Measurements from ENCODE around the gene SELENOH. TPM values are rescaled to one million over a fixed set of nuclear protein-coding genes. Genes with fewer than 3 reads are reported as not detected.

The SELENOH gene
- total RNA-seq, 1 experiment from 2014 or later, result 84.5 TPM

DNA sequence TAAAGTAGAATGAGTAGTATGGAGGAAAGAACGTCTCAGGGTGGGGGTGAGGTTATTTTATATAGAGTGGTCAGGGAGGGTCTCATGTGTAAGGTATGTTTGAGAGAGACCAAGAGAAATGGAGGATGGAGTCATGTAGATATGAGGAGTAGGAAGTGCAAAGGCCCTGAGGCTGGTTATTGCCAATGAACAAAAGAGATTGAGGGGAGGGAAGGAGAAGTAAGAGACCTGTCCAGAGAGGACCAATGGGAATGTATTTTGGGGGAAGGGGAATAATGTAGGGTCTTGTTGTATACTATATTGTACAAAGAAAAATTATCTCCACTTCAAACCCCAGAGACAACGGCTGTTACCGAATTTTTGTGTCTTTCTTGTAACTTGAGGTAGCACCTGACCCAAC, 30.1 kb downstream of the SELENOH start:
- H3K27me3 Mint-ChIP-seq (ENCODE audit: insufficient read depth, unreplicated experiment), result no peaks in the 10 kb centered on the region
- DNase-seq (ENCODE audit: unreplicated experiment), result no peak
- ChIA-PET CTCF (interaction anchor here (0.7 to 1.4 kb wide), 5 partner anchors 7 to 803 kb away, joined by 3 to 7 read pairs (median 4); partner anchors contain the start of genes BTBD18 and SELENOH), POLR2A (interaction anchor here (1.6 to 11.9 kb wide), 3 partner anchors 9 to 17 kb away, joined by 5 to 285 read pairs (median 10); partner anchors contain the start of gene CTNND1)
- intact Hi-C loops (cut with micrococcal nuclease), result no loop called here
- no peak overlapping the region for H3K27ac Mint-ChIP-seq (ENCODE audit: low read depth, unreplicated experiment)
- H3K9me3 Mint-ChIP-seq (ENCODE audit: unreplicated experiment), result no peaks in the 10 kb centered on the region
- H3K36me3 Mint-ChIP-seq (ENCODE audit: insufficient read depth, unreplicated experiment), result peaks cover 29% of the 10 kb centered on the region
- H3K4me1 Mint-ChIP-seq (ENCODE audit: insufficient read depth, unreplicated experiment), result peaks cover 46% of the 10 kb centered on the region
- TF ChIP-seq, protein P1, sequence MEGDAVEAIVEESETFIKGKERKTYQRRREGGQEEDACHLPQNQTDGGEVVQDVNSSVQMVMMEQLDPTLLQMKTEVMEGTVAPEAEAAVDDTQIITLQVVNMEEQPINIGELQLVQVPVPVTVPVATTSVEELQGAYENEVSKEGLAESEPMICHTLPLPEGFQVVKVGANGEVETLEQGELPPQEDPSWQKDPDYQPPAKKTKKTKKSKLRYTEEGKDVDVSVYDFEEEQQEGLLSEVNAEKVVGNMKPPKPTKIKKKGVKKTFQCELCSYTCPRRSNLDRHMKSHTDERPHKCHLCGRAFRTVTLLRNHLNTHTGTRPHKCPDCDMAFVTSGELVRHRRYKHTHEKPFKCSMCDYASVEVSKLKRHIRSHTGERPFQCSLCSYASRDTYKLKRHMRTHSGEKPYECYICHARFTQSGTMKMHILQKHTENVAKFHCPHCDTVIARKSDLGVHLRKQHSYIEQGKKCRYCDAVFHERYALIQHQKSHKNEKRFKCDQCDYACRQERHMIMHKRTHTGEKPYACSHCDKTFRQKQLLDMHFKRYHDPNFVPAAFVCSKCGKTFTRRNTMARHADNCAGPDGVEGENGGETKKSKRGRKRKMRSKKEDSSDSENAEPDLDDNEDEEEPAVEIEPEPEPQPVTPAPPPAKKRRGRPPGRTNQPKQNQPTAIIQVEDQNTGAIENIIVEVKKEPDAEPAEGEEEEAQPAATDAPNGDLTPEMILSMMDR (IDR thresholded peaks at IDR 0.05; ENCODE audit: unreplicated experiment), result no peak
- H3K4me3 Mint-ChIP-seq (ENCODE audit: unreplicated experiment), result no peak overlapping the region
- no TSS peak for BruUV-seq (replicated peaks)

DNA sequence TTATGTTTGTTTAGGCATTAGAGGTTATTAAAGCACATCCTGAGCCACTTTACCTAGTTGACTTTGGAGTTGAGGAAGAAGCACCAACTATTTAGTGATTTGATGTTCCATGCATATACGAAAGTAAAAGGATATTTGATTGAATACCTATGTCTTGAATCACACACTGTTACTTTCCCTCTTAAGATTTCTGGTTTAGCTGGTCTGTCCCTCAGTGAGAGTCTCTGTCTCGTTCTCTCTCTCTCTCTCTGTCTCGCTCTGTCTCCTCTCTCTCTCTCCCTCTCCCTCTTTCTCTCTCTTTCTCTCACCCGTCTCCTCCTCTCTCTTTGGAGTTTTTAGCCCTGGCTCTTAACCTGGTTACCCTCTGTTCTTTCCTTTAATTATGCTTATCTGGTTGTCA, 31.3 kb downstream of the SELENOH start:
- ChIA-PET CTCF (interaction anchor here (1.4 kb wide), 1 partner anchor 21 kb away, joined by 6 read pairs; the partner anchor contains the start of gene BTBD18), POLR2A (interaction anchor here (0.6 to 11.9 kb wide), 3 partner anchors 10 to 16 kb away, joined by 3 to 285 read pairs (median 10); partner anchors contain the start of gene CTNND1)
- Mint-ChIP-seq H3K4me1 (ENCODE audit: insufficient read depth, unreplicated experiment) (peaks cover 53% of the 10 kb centered on the region), H3K9me3 (ENCODE audit: unreplicated experiment) (no peaks in the 10 kb centered on the region), H3K27me3 (ENCODE audit: insufficient read depth, unreplicated experiment) (no peaks in the 10 kb centered on the region), H3K4me3 (ENCODE audit: unreplicated experiment) (peak overlapping the region; percentile 28), H3K36me3 (ENCODE audit: insufficient read depth, unreplicated experiment) (peaks cover 29% of the 10 kb centered on the region), H3K27ac (ENCODE audit: low read depth, unreplicated experiment) (peak overlapping the region; percentile 81)
- intact Hi-C loops (cut with micrococcal nuclease), result no loop called here
- TF ChIP-seq, protein P1 (IDR thresholded peaks at IDR 0.05; ENCODE audit: unreplicated experiment), result no peak
- no TSS peak for BruUV-seq (replicated peaks)
- no peak for DNase-seq (ENCODE audit: unreplicated experiment)

DNA sequence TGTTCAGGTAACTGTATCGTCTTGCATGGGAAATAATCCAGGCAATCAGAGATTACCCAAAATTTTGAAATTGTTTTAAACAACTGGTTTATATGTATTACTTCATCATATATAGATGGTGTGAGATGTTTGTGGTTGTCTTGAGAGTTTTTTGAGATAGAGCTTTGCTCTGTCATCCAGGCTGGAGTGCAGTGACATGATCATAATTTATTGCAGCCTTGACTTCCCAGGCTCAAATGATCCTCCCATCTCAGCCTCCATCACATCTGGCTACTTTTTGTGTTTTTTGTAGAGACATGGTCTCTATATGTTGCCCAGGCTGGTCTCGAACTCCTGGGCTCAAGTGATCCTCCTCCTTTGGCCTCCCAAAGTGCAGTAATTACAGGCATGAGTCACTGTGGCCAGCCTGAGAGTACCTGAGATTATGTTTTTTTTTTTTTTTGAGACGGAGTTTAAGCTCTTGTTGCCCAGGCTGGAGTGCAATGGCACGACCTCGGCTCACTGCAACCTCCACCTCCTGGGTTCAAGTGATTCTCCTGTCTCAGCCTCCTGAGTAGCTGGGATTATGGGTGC, 31.8 kb downstream of the SELENOH start:
- TF ChIP-seq, protein P1 (IDR thresholded peaks at IDR 0.05; ENCODE audit: unreplicated experiment), result no peak
- Mint-ChIP-seq H3K9me3 (ENCODE audit: unreplicated experiment) (no peaks in the 10 kb centered on the region), H3K4me3 (ENCODE audit: unreplicated experiment) (peak overlapping the region; percentile 28), H3K27ac (ENCODE audit: low read depth, unreplicated experiment) (peak overlapping the region; percentile 81), H3K36me3 (ENCODE audit: insufficient read depth, unreplicated experiment) (peaks cover 29% of the 10 kb centered on the region), H3K4me1 (ENCODE audit: insufficient read depth, unreplicated experiment) (peaks cover 59% of the 10 kb centered on the region), H3K27me3 (ENCODE audit: insufficient read depth, unreplicated experiment) (no peaks in the 10 kb centered on the region)
- CTCF ChIA-PET, result interaction anchor here (0.7 to 9.9 kb wide), 3 partner anchors 9 to 27 kb away, joined by 3 to 117 read pairs (median 10); partner anchors contain the start of genes BTBD18 and CTNND1
- POLR2A ChIA-PET, result interaction anchor here (0.6 to 11.9 kb wide), 2 partner anchors 10 to 15 kb away, joined by 3 to 285 read pairs; partner anchors contain the start of gene CTNND1
- no TSS peak for BruUV-seq (replicated peaks)
- intact Hi-C loops (cut with micrococcal nuclease), result no loop called here
- peak; percentile 20 for DNase-seq (ENCODE audit: unreplicated experiment)

DNA sequence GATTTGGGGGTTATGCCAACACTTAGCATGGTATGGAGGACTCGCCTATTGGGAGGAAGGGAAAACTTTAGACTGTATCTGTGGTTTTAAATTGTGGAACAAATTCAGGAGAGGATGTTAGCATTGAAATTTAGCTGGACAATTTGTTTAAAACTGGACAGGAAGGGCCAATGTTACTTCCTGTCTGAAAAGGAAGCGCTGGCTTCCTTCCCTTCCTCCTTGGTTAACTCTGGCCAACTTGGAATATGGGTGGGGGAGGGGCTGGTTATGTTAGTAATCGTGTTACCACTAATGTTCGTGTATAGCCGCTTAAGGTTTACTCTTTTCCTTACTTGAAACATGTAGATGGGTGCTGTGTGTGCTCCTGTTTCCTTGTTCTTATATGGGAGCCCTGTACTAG, 34.2 kb downstream of the SELENOH start:
- ChIA-PET CTCF (interaction anchor here (0.6 to 9.9 kb wide), 5 partner anchors 12 to 62 kb away, joined by 3 to 117 read pairs (median 3); partner anchors contain the start of genes BTBD18 and CTNND1), POLR2A (interaction anchor here (5.6 to 11.9 kb wide), 2 partner anchors 12 to 13 kb away, joined by 80 to 285 read pairs; partner anchors contain the start of gene CTNND1)
- H3K27me3 Mint-ChIP-seq (ENCODE audit: insufficient read depth, unreplicated experiment), result no peaks in the 10 kb centered on the region
- DNase-seq (ENCODE audit: unreplicated experiment), result no peak
- H3K9me3 Mint-ChIP-seq (ENCODE audit: unreplicated experiment), result no peaks in the 10 kb centered on the region
- H3K27ac Mint-ChIP-seq (ENCODE audit: low read depth, unreplicated experiment), result peak overlapping the region; percentile 64
- peaks cover 67% of the 10 kb centered on the region for H3K4me1 Mint-ChIP-seq (ENCODE audit: insufficient read depth, unreplicated experiment)
- no TSS peak for BruUV-seq (replicated peaks)
- TF ChIP-seq, protein P1 (IDR thresholded peaks at IDR 0.05; ENCODE audit: unreplicated experiment), result no peak
- no peak overlapping the region for H3K4me3 Mint-ChIP-seq (ENCODE audit: unreplicated experiment)
- H3K36me3 Mint-ChIP-seq (ENCODE audit: insufficient read depth, unreplicated experiment), result peaks cover 29% of the 10 kb centered on the region
- intact Hi-C loops (cut with micrococcal nuclease), result no loop called here
